HepG2 (cell line): ENCODE results near the gene SRC. TPM values are rescaled to one million over a fixed set of nuclear protein-coding genes. Genes with fewer than 3 reads are reported as not detected.
A peak's percentile ranks its signal among the peaks of the same experiment; 100 is the strongest.

Experiments used
- ARID2 ChIP-seq: sonication (generic); formaldehyde crosslinking; IDR thresholded peaks from 2 replicates; pipeline ENCODE4 v1.8.1; 2022; ENCODE audit warnings: mild to moderate bottlenecking, missing genetic modification reagents, borderline replicate concordance
- EZH2 ChIP-seq: conservative IDR thresholded peaks from 2 replicates; pipeline ENCODE4 v1.6.1; 2012; ENCODE audit warnings: mild to moderate bottlenecking, low read depth, low read length, moderate library complexity
- FOXA1 ChIP-seq, 2 experiments: fragments of 450-650 bp in 1 of 2; sonication (generic) in 1 of 2; formaldehyde crosslinking in 1 of 2; IDR thresholded peaks; 2 replicates each; pipeline versions ENCODE4 v1.4.0 to v1.6.1; 2016 to 2020; ENCODE audit warnings: missing genetic modification reagents in 1 of 2
- GTF3A ChIP-seq: sonication (generic); formaldehyde crosslinking; conservative IDR thresholded peaks from 2 replicates; pipeline ENCODE4 v1.4.0; 2020; ENCODE audit warnings: mild to moderate bottlenecking, missing genetic modification reagents
- HDAC6 ChIP-seq: fragments of 200-600 bp; sonication (generic); IDR thresholded peaks from 2 replicates; pipeline ENCODE4 v1.7.0; 2017; ENCODE audit warnings: mild to moderate bottlenecking, antibody characterized with exemption, low read length, low read depth
- IKZF4 ChIP-seq: sonication (generic); formaldehyde crosslinking; IDR thresholded peaks from 2 replicates; pipeline ENCODE4 v1.5.1; 2020; ENCODE audit warnings: borderline replicate concordance, mild to moderate bottlenecking, low read depth, missing genetic modification reagents; ENCODE audit errors: not compliant biosample characterization
- NR2F1 ChIP-seq, 2 experiments: fragments of 450-650 bp in 1 of 2; formaldehyde crosslinking in 1 of 2; IDR thresholded peaks; 2 replicates each; pipeline versions ENCODE4 v1.5.0 to v1.6.1; 2016 to 2020; ENCODE audit warnings: mild to moderate bottlenecking in 1 of 2, missing compliant biosample characterization in 1 of 2, missing genetic modification reagents in 1 of 2, moderate library complexity in 1 of 2
- RFXAP ChIP-seq: sonication (generic); formaldehyde crosslinking; IDR thresholded peaks from 2 replicates; pipeline ENCODE4 v1.4.0; 2020; ENCODE audit warnings: missing genetic modification reagents, borderline replicate concordance
- SIX4 ChIP-seq: sonication (generic); formaldehyde crosslinking; IDR thresholded peaks from 2 replicates; pipeline ENCODE4 v1.4.0; 2020; ENCODE audit warnings: missing genetic modification reagents
- SMARCE1 ChIP-seq: fragments of 450-650 bp; IDR thresholded peaks from 2 replicates; pipeline ENCODE4 v1.6.1; 2017; ENCODE audit warnings: borderline replicate concordance
- TBX2 ChIP-seq: sonication (generic); formaldehyde crosslinking; IDR thresholded peaks from 2 replicates; pipeline ENCODE4 v1.5.0; 2020; ENCODE audit warnings: missing genetic modification reagents, mild to moderate bottlenecking, borderline replicate concordance
- U2AF1 ChIP-seq: fragments of 200-400 bp; formaldehyde crosslinking; optimal IDR thresholded peaks from 2 replicates; pipeline ENCODE3; 2017; ENCODE audit warnings: mild to moderate bottlenecking, low read depth, low read length
- ZBTB7B ChIP-seq: sonication (generic); formaldehyde crosslinking; IDR thresholded peaks from 2 replicates; pipeline ENCODE4 v1.4.0; 2020; ENCODE audit warnings: missing genetic modification reagents
- ZNF496 ChIP-seq: sonication (generic); formaldehyde crosslinking; IDR thresholded peaks from 2 replicates; pipeline ENCODE4 v1.8.1; 2023; ENCODE audit warnings: mild to moderate bottlenecking, moderate library complexity, missing genetic modification reagents; ENCODE audit not compliant: insufficient replicate concordance
- ZNF619 ChIP-seq: sonication (generic); formaldehyde crosslinking; IDR thresholded peaks from 2 replicates; pipeline ENCODE4 v1.4.0; 2020; ENCODE audit warnings: mild to moderate bottlenecking, missing genetic modification reagents
- polyA plus RNA-seq, 8 experiments: library from polyadenylated mRNA; depleted of rRNA in 3 of 8; stranded (reverse) in 7 of 8; unstranded in 1 of 8; fragments of >200 nt; fragmentation: Illumina TruSeq in 4 of 8; extraction: Trizol in 4 of 8; gene quantifications; 2 replicates each; pipeline versions ENCODE4 v1.2.1 to v1.2.3, GENCODE V29; 2011 to 2016; ENCODE audit warnings: low read depth in 4 of 8, missing spikeins in 1 of 8, mixed read lengths in 1 of 8; ENCODE audit not compliant: insufficient read depth in 1 of 8
- total RNA-seq, 5 experiments: library from RNA; depleted of rRNA; stranded (reverse); fragments of >200 nt; fragmentation: Illumina TruSeq; extraction: Trizol; gene quantifications; 2 replicates each; pipeline ENCODE4 v1.2.3, GENCODE V29; 2016; ENCODE audit warnings: low read depth in 1 of 5
- TF ChIP-seq, protein P1 (sequence below): sonication (generic); formaldehyde crosslinking; IDR thresholded peaks from 2 replicates; pipeline ENCODE4 v1.8.1; 2023; ENCODE audit warnings: mild to moderate bottlenecking, missing genetic modification reagents
- TF ChIP-seq, protein P2 (sequence below): sonication (generic); formaldehyde crosslinking; conservative IDR thresholded peaks from 2 replicates; pipeline ENCODE4 v1.4.0; 2020; ENCODE audit warnings: missing genetic modification reagents
- TF ChIP-seq, protein P3 (sequence below): sonication (generic); formaldehyde crosslinking; IDR thresholded peaks from 2 replicates; pipeline ENCODE4 v1.5.0; 2020; ENCODE audit warnings: mild to moderate bottlenecking, missing genetic modification reagents, borderline replicate concordance

The SRC gene
- total and polyA plus RNA-seq, 2 of the 13 experiments (the other 11 are each of a cell fraction or from before 2014, with no cell fraction given) = 54.7 to 192 TPM

DNA sequence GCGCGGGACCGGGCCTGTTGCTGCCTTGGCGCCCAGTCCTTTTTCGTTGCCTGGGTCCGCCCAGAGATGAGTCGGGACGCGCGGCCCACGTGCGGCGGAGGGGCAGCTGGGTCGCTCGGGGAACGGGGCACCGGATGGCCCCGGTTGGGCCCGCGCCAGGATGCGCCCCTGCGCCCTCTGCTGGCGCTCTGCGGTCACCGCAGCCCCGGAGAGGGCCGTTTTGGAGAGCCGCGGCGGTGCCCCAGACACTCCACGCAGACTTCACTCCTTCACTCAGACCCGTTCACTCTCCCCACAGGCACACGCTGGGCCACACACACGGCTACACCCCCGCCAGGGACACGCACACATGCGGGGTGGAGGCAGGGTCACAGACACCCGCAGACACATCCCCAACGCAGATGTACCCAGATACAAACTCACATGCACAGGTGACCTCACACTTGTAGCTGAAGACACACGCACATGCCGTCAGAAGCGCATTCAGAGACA lies 38.8 kb downstream of the SRC start (continued):
- TF ChIP-seq, protein P1, sequence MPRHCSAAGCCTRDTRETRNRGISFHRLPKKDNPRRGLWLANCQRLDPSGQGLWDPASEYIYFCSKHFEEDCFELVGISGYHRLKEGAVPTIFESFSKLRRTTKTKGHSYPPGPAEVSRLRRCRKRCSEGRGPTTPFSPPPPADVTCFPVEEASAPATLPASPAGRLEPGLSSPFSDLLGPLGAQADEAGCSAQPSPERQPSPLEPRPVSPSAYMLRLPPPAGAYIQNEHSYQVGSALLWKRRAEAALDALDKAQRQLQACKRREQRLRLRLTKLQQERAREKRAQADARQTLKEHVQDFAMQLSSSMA = peak; percentile 66; the same call in 1 of the 2 replicates
- TF ChIP-seq HDAC6 (no peak), ZBTB7B (CRISPR knock-in tag) (peak; percentile 53; the same call in 1 of the 2 replicates), GTF3A (no peak), IKZF4 (CRISPR knock-in tag) (no peak), FOXA1 (IDR thresholded peaks at IDR 0.05) (no peak), FOXA1 (CRISPR knock-in tag; IDR thresholded peaks at IDR 0.05) (no peak), ZNF619 (CRISPR knock-in tag) (0 out of 2 replicates have a peak, but pooled peaks have one; percentile 42), SMARCE1 (no peak), NR2F1 (CRISPR knock-in tag; IDR thresholded peaks at IDR 0.05) (no peak), U2AF1 (no peak), SIX4 (no peak), ZNF496 (no peak), EZH2 (no peak), ARID2 (CRISPR knock-in tag) (no peak), RFXAP (0 out of 2 replicates have a peak, but pooled peaks have one; percentile 27), TBX2 (CRISPR knock-in tag) (peak; percentile 54; the same call in 1 of the 2 replicates)
- TF ChIP-seq, protein P2, sequence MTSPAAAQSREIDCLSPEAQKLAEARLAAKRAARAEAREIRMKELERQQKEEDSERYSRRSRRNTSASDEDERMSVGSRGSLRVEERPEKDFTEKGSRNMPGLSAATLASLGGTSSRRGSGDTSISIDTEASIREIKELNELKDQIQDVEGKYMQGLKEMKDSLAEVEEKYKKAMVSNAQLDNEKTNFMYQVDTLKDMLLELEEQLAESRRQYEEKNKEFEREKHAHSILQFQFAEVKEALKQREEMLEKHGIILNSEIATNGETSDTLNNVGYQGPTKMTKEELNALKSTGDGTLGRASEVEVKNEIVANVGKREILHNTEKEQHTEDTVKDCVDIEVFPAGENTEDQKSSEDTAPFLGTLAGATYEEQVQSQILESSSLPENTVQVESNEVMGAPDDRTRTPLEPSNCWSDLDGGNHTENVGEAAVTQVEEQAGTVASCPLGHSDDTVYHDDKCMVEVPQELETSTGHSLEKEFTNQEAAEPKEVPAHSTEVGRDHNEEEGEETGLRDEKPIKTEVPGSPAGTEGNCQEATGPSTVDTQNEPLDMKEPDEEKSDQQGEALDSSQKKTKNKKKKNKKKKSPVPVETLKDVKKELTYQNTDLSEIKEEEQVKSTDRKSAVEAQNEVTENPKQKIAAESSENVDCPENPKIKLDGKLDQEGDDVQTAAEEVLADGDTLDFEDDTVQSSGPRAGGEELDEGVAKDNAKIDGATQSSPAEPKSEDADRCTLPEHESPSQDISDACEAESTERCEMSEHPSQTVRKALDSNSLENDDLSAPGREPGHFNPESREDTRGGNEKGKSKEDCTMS (CRISPR knock-in tag) = no peak
- TF ChIP-seq, protein P3, sequence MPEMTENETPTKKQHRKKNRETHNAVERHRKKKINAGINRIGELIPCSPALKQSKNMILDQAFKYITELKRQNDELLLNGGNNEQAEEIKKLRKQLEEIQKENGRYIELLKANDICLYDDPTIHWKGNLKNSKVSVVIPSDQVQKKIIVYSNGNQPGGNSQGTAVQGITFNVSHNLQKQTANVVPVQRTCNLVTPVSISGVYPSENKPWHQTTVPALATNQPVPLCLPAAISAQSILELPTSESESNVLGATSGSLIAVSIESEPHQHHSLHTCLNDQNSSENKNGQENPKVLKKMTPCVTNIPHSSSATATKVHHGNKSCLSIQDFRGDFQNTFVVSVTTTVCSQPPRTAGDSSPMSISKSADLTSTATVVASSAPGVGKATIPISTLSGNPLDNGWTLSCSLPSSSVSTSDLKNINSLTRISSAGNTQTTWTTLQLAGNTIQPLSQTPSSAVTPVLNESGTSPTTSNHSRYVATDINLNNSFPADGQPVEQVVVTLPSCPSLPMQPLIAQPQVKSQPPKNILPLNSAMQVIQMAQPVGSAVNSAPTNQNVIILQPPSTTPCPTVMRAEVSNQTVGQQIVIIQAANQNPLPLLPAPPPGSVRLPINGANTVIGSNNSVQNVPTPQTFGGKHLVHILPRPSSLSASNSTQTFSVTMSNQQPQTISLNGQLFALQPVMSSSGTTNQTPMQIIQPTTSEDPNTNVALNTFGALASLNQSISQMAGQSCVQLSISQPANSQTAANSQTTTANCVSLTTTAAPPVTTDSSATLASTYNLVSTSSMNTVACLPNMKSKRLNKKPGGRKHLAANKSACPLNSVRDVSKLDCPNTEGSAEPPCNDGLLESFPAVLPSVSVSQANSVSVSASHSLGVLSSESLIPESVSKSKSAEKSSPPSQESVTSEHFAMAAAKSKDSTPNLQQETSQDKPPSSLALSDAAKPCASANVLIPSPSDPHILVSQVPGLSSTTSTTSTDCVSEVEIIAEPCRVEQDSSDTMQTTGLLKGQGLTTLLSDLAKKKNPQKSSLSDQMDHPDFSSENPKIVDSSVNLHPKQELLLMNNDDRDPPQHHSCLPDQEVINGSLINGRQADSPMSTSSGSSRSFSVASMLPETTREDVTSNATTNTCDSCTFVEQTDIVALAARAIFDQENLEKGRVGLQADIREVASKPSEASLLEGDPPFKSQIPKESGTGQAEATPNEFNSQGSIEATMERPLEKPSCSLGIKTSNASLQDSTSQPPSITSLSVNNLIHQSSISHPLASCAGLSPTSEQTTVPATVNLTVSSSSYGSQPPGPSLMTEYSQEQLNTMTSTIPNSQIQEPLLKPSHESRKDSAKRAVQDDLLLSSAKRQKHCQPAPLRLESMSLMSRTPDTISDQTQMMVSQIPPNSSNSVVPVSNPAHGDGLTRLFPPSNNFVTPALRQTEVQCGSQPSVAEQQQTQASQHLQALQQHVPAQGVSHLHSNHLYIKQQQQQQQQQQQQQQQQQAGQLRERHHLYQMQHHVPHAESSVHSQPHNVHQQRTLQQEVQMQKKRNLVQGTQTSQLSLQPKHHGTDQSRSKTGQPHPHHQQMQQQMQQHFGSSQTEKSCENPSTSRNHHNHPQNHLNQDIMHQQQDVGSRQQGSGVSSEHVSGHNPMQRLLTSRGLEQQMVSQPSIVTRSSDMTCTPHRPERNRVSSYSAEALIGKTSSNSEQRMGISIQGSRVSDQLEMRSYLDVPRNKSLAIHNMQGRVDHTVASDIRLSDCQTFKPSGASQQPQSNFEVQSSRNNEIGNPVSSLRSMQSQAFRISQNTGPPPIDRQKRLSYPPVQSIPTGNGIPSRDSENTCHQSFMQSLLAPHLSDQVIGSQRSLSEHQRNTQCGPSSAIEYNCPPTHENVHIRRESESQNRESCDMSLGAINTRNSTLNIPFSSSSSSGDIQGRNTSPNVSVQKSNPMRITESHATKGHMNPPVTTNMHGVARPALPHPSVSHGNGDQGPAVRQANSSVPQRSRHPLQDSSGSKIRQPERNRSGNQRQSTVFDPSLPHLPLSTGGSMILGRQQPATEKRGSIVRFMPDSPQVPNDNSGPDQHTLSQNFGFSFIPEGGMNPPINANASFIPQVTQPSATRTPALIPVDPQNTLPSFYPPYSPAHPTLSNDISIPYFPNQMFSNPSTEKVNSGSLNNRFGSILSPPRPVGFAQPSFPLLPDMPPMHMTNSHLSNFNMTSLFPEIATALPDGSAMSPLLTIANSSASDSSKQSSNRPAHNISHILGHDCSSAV (CRISPR knock-in tag) = no peak
